SK-N-SH treated with all-trans-retinoic acid at 6 μM for 48 hours (cell line): ENCODE results near the gene SAFB2.

Experiments used
- ARNTL ChIP-seq: fragments of 450-650 bp; formaldehyde crosslinking; IDR thresholded peaks from 2 replicates; pipeline ENCODE4 v1.5.0; 2020; ENCODE audit warnings: low read depth, mild to moderate bottlenecking, moderate library complexity, borderline replicate concordance
- ISL1 ChIP-seq: fragments of 250-450 bp; sonication (Bioruptor Pico); IDR thresholded peaks from 2 replicates; pipeline ENCODE4 v2.1.2; 2022; ENCODE audit warnings: mild to moderate bottlenecking, moderate library complexity
- PATZ1 ChIP-seq: fragments of 250-450 bp; sonication (Bioruptor Pico); IDR thresholded peaks from 2 replicates; pipeline ENCODE4 v1.8.0; 2020; ENCODE audit warnings: mild to moderate bottlenecking, moderate library complexity, borderline replicate concordance
- TCF4 ChIP-seq: fragments of 250-450 bp; sonication (Bioruptor Pico); IDR thresholded peaks from 2 replicates; pipeline ENCODE4 v1.8.0; 2021; ENCODE audit warnings: mild to moderate bottlenecking, moderate library complexity, borderline replicate concordance
- ZC3H10 ChIP-seq: fragments of 250-450 bp; sonication (Bioruptor Pico); IDR thresholded peaks from 2 replicates; pipeline ENCODE4 v1.5.1; 2021; ENCODE audit warnings: mild to moderate bottlenecking, moderate library complexity
- ZFP3 ChIP-seq: fragments of 250-450 bp; sonication (Bioruptor Pico); IDR thresholded peaks from 2 replicates; pipeline ENCODE4 v1.5.0; 2020; ENCODE audit warnings: mild to moderate bottlenecking, moderate library complexity
- ZFP30 ChIP-seq: fragments of 450-650 bp; formaldehyde crosslinking; IDR thresholded peaks from 2 replicates; pipeline ENCODE4 v1.5.0; 2022; ENCODE audit warnings: mild to moderate bottlenecking, moderate library complexity
- ZNF565 ChIP-seq: fragments of 450-650 bp; formaldehyde crosslinking; conservative IDR thresholded peaks from 2 replicates; pipeline ENCODE4 v1.5.0; 2020; ENCODE audit warnings: low read depth, mild to moderate bottlenecking, moderate library complexity
- ZNF70 ChIP-seq: fragments of 450-650 bp; formaldehyde crosslinking; IDR thresholded peaks from 2 replicates; pipeline ENCODE4 v1.5.0; 2020; ENCODE audit warnings: mild to moderate bottlenecking, moderate library complexity
- TF ChIP-seq, protein P1 (sequence below): fragments of 250-450 bp; sonication (Bioruptor Pico); IDR thresholded peaks from 2 replicates; pipeline ENCODE4 v1.5.1; 2020; ENCODE audit warnings: low read depth, mild to moderate bottlenecking, moderate library complexity

GRCh38 chr19:5623397-5624017 is 931 bp upstream of the SAFB2 start:
- no peak for TF ChIP-seq ZFP30 (CRISPR knock-in tag)
- no peak for TF ChIP-seq ARNTL (CRISPR knock-in tag)
- no peak for TF ChIP-seq TCF4
- no peak for TF ChIP-seq ZFP3
- TF ChIP-seq ZNF565 (CRISPR knock-in tag): no peak
- TF ChIP-seq ZNF70 (CRISPR knock-in tag): no peak
- no peak for TF ChIP-seq ZC3H10 (CRISPR knock-in tag)
- TF ChIP-seq, protein P1, sequence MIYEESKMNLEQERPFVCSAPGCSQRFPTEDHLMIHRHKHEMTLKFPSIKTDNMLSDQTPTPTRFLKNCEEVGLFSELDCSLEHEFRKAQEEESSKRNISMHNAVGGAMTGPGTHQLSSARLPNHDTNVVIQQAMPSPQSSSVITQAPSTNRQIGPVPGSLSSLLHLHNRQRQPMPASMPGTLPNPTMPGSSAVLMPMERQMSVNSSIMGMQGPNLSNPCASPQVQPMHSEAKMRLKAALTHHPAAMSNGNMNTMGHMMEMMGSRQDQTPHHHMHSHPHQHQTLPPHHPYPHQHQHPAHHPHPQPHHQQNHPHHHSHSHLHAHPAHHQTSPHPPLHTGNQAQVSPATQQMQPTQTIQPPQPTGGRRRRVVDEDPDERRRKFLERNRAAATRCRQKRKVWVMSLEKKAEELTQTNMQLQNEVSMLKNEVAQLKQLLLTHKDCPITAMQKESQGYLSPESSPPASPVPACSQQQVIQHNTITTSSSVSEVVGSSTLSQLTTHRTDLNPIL (CRISPR knock-in tag): no peak
- TF ChIP-seq ISL1 (CRISPR knock-in tag): no peak
- no peak for TF ChIP-seq PATZ1 (CRISPR knock-in tag)
